GM23248 (cell line): ENCODE results near the gene KLHDC8A. TPM values are rescaled to one million over a fixed set of nuclear protein-coding genes. Genes with fewer than 3 reads are reported as not detected.

Experiments used
- DNase-seq: peaks from one replicate; pipeline ENCODE4 v3.0.0-alpha.2; 2015
- H2AFZ ChIP-seq: fragments of 200-600 bp; sonication (generic); 2 replicates; pipeline ENCODE4 v1.6.1; 2016; ENCODE audit warnings: antibody characterized with exemption
- H3F3A ChIP-seq: fragments of 200-600 bp; sonication (generic); 2 replicates; pipeline ENCODE4 v1.6.1; 2016; ENCODE audit warnings: mild to moderate bottlenecking, antibody characterized with exemption, mixed run types; ENCODE audit not compliant: insufficient read depth
- H3K27ac ChIP-seq: fragments of 200-600 bp; sonication (generic); 2 replicates; pipeline ENCODE4 v1.5.1; 2016; ENCODE audit warnings: mild to moderate bottlenecking
- H3K27me3 ChIP-seq: fragments of 200-600 bp; sonication (generic); replicated peaks from 2 replicates; pipeline ENCODE4 v1.6.1; 2016; ENCODE audit warnings: mild to moderate bottlenecking; ENCODE audit not compliant: insufficient read depth
- H3K36me3 ChIP-seq: fragments of 200-600 bp; sonication (generic); 2 replicates; pipeline ENCODE4 v1.6.1; 2016; ENCODE audit warnings: low read depth, mild to moderate bottlenecking
- H3K4me1 ChIP-seq: fragments of 200-600 bp; sonication (generic); 2 replicates; pipeline ENCODE4 v1.6.1; 2016; ENCODE audit warnings: mild to moderate bottlenecking; ENCODE audit not compliant: insufficient read depth
- H3K4me2 ChIP-seq: fragments of 200-600 bp; sonication (generic); one replicate; pipeline ENCODE4 v1.6.1; 2016; ENCODE audit warnings: mild to moderate bottlenecking; ENCODE audit not compliant: unreplicated experiment
- H3K4me3 ChIP-seq: fragments of 200-600 bp; sonication (generic); 2 replicates; pipeline ENCODE4 v1.5.1; 2016; ENCODE audit warnings: mild to moderate bottlenecking
- H3K79me2 ChIP-seq: fragments of 200-600 bp; sonication (generic); 2 replicates; pipeline ENCODE4 v1.6.1; 2016; ENCODE audit warnings: mild to moderate bottlenecking; ENCODE audit not compliant: insufficient read depth
- H3K9ac ChIP-seq: fragments of 200-600 bp; sonication (generic); 2 replicates; pipeline ENCODE4 v1.6.1; 2016; ENCODE audit warnings: mild to moderate bottlenecking
- H3K9me2 ChIP-seq: fragments of 200-600 bp; sonication (generic); 2 replicates; pipeline ENCODE4 v1.6.1; 2016; ENCODE audit warnings: mixed run types, mild to moderate bottlenecking, moderate library complexity; ENCODE audit not compliant: insufficient read depth
- H3K9me3 ChIP-seq: fragments of 200-600 bp; sonication (generic); one replicate; pipeline ENCODE4 v1.6.1; 2017; ENCODE audit warnings: low read depth
- H4K20me1 ChIP-seq: fragments of 200-600 bp; sonication (generic); 2 replicates; pipeline ENCODE4 v1.6.0; 2016; ENCODE audit not compliant: insufficient read depth
- EZH2 ChIP-seq: fragments of 200-600 bp; sonication (generic); IDR thresholded peaks from 2 replicates; pipeline ENCODE4 v1.6.1; 2018; ENCODE audit warnings: antibody characterized with exemption, mild to moderate bottlenecking; ENCODE audit not compliant: insufficient read depth, poor library complexity, severe bottlenecking
- EZH2phosphoT487 ChIP-seq: fragments of 200-600 bp; sonication (generic); IDR thresholded peaks from 2 replicates; pipeline ENCODE4 v1.6.1; 2018; ENCODE audit warnings: antibody characterized with exemption, moderate library complexity, mild to moderate bottlenecking, low read depth; ENCODE audit not compliant: insufficient read depth
- WGBS, 2 experiments: methylation state at CpG; one replicate each; pipeline ENCODE4 v1.1.6; 2015 to 2017; ENCODE audit warnings: low lambda C conversion rate in 2 of 2, low coverage in 1 of 2; ENCODE audit errors: missing lambda C conversion rate in 2 of 2; 5-methylcytosine and 5-hydroxymethylcytosine counted together
- in situ Hi-C: fragments of 300-500 bp; cut with MboI; formaldehyde crosslinking; loops from 2 replicates; pipeline ENCODE4 v1.15.0; 2020
- polyA plus RNA-seq: library from polyadenylated mRNA; unstranded; fragments of >200 nt; fragmentation: Nextera tagmentation; extraction: Ambion mirVana; gene quantifications from 2 replicates; pipeline ENCODE4 v1.2.1, GENCODE V29; 2016
- total RNA-seq: library from RNA; depleted of rRNA; stranded (reverse); fragments of >200 nt; shearing (Covaris generic); gene quantifications from 2 replicates; pipeline ENCODE4 v1.2.3, GENCODE V29; 2014

KLHDC8A gene
- total and polyA plus RNA-seq, 2 experiments from 2014 or later = not detected

- no peak for TF ChIP-seq EZH2phosphoT487
- TF ChIP-seq EZH2 = no peak
- Histone ChIP-seq H3K36me3 (no peaks in the 10 kb centered on the region), H3K27me3 (peaks cover 43% of the 10 kb centered on the region), H3K4me2 (no peak overlapping the region), H4K20me1 (no peaks in the 10 kb centered on the region), H3K9me2 (no peaks in the 10 kb centered on the region), H3K79me2 (no peaks in the 10 kb centered on the region), H3K4me3 (no peak overlapping the region), H2AFZ (no peak overlapping the region), H3K9ac (no peak overlapping the region), H3F3A (no peaks in the 10 kb centered on the region), H3K27ac (no peak overlapping the region), H3K4me1 (no peaks in the 10 kb centered on the region), H3K9me3 (no peaks in the 10 kb centered on the region)
- 82 to 84% methylated on average over 1 of the region's 1 CpG for WGBS, 2 experiments
- in situ Hi-C loops = no loop called here
- DNase-seq = no peak
These were observed 16.0 kb downstream of the KLHDC8A start for GRCh38 chr1:205340676-205341075.

- Histone ChIP-seq H2AFZ (no peak overlapping the region), H3K4me3 (no peak overlapping the region), H3K9ac (no peak overlapping the region), H3K4me2 (no peak overlapping the region), H3K27me3 (peaks cover 34% of the 10 kb centered on the region), H3K4me1 (no peaks in the 10 kb centered on the region), H3F3A (no peaks in the 10 kb centered on the region), H3K9me3 (no peaks in the 10 kb centered on the region), H3K9me2 (no peaks in the 10 kb centered on the region), H3K79me2 (no peaks in the 10 kb centered on the region), H4K20me1 (no peaks in the 10 kb centered on the region), H3K36me3 (no peaks in the 10 kb centered on the region), H3K27ac (no peak overlapping the region)
- TF ChIP-seq EZH2phosphoT487 (no peak), EZH2 (no peak)
- WGBS, 2 experiments = 91 to 93% methylated on average over 4 of the region's 4 CpGs
- in situ Hi-C loops = no loop called here
- DNase-seq = peak; percentile 13
These were observed 17.0 kb downstream of the KLHDC8A start for GRCh38 chr1:205339717-205340116.

- Histone ChIP-seq H3K4me1 (no peaks in the 10 kb centered on the region), H3K9me3 (no peaks in the 10 kb centered on the region), H4K20me1 (no peaks in the 10 kb centered on the region), H3K27me3 (peaks cover 29% of the 10 kb centered on the region), H3K79me2 (no peaks in the 10 kb centered on the region), H3F3A (no peaks in the 10 kb centered on the region), H2AFZ (no peak overlapping the region), H3K9me2 (no peaks in the 10 kb centered on the region), H3K4me3 (no peak overlapping the region), H3K36me3 (no peaks in the 10 kb centered on the region), H3K27ac (no peak overlapping the region), H3K4me2 (no peak overlapping the region), H3K9ac (no peak overlapping the region)
- TF ChIP-seq EZH2 (no peak), EZH2phosphoT487 (no peak)
- WGBS, 2 experiments = 71 to 81% methylated on average over 21 of the region's 21 CpGs
- in situ Hi-C loops = no loop called here
- no peak for DNase-seq
These were observed 17.5 kb downstream of the KLHDC8A start for GRCh38 chr1:205339197-205339702.

GRCh38 chr1:205338011-205338410 is 18.7 kb downstream of the KLHDC8A start:
- H3K9ac ChIP-seq = no peak overlapping the region
- H3K4me3 ChIP-seq = no peak overlapping the region
- no peaks in the 10 kb centered on the region for H3K9me3 ChIP-seq
- no peak overlapping the region for H2AFZ ChIP-seq
- no peaks in the 10 kb centered on the region for H3K36me3 ChIP-seq
- H3K4me1 ChIP-seq = no peaks in the 10 kb centered on the region
- peaks cover 23% of the 10 kb centered on the region; the same call in 1 of the 2 replicates for H3K27me3 ChIP-seq
- no peak for TF ChIP-seq EZH2
- TF ChIP-seq EZH2phosphoT487 = no peak
- DNase-seq = no peak
- H3K79me2 ChIP-seq = no peaks in the 10 kb centered on the region
- no peaks in the 10 kb centered on the region for H3K9me2 ChIP-seq
- H3K4me2 ChIP-seq = no peak overlapping the region
- H3K27ac ChIP-seq = no peak overlapping the region
- no peaks in the 10 kb centered on the region for H3F3A ChIP-seq
- WGBS, 2 experiments = 54 to 61% methylated on average over 7 of the region's 7 CpGs
- in situ Hi-C loops = no loop called here
- H4K20me1 ChIP-seq = no peaks in the 10 kb centered on the region

- Histone ChIP-seq H3F3A (no peaks in the 10 kb centered on the region), H3K4me1 (no peaks in the 10 kb centered on the region), H3K27me3 (peaks cover 24% of the 10 kb centered on the region; the same call in 1 of the 2 replicates), H3K4me2 (no peak overlapping the region), H3K4me3 (no peak overlapping the region), H3K9me2 (no peaks in the 10 kb centered on the region), H4K20me1 (no peaks in the 10 kb centered on the region), H3K36me3 (no peaks in the 10 kb centered on the region), H3K9me3 (no peaks in the 10 kb centered on the region), H2AFZ (no peak overlapping the region), H3K27ac (no peak overlapping the region), H3K79me2 (no peaks in the 10 kb centered on the region), H3K9ac (no peak overlapping the region)
- DNase-seq = no peak
- in situ Hi-C loops = no loop called here
- 65 to 66% methylated on average over 7 of the region's 7 CpGs for WGBS, 2 experiments
- no peak for TF ChIP-seq EZH2
These were observed 19.2 kb downstream of the KLHDC8A start for GRCh38 chr1:205337481-205337880.
